Astrocyte (in vitro differentiated cells and primary cell): Measurements from ENCODE around the gene PIAS1. TPM values are rescaled to one million over a fixed set of nuclear protein-coding genes. Genes with fewer than 3 reads are reported as not detected.

Source experiments
- DNase-seq: peaks from one replicate; pipeline ENCODE4 v3.0.0-alpha.2; 2010; ENCODE audit warnings: low read depth
- FAIRE-seq: peaks from 2 replicates; lab custom pipeline; 2011; peaks lifted over from hg19 to GRCh38; lab: Jason Lieb, UNC
- H2AFZ ChIP-seq: 2 replicates; pipeline ENCODE4 v1.6.0; 2012; ENCODE audit warnings: low read depth, low read length, inconsistent platforms
- H3K27ac ChIP-seq: 2 replicates; pipeline ENCODE4 v1.5.1; 2011; ENCODE audit warnings: low read depth, low read length, inconsistent platforms
- H3K27me3 ChIP-seq: 2 replicates; pipeline ENCODE4 v1.6.0; 2011; ENCODE audit warnings: low read length, inconsistent platforms; ENCODE audit not compliant: insufficient read depth
- H3K36me3 ChIP-seq: 2 replicates; pipeline ENCODE4 v1.5.1; 2011; ENCODE audit warnings: low read length, inconsistent platforms; ENCODE audit not compliant: insufficient read depth
- H3K4me1 ChIP-seq: 2 replicates; pipeline ENCODE4 v1.5.1; 2011; ENCODE audit warnings: low read length, inconsistent platforms; ENCODE audit not compliant: insufficient read depth
- H3K4me2 ChIP-seq: 2 replicates; pipeline ENCODE4 v1.6.0; 2012; ENCODE audit warnings: low read length, inconsistent platforms
- H3K4me3 ChIP-seq: 2 replicates; pipeline ENCODE4 v1.5.1; 2011; ENCODE audit warnings: low read depth, mild to moderate bottlenecking, low read length, inconsistent platforms; ENCODE audit not compliant: insufficient read depth
- H3K79me2 ChIP-seq: 2 replicates; pipeline ENCODE4 v1.6.0; 2012; ENCODE audit warnings: mild to moderate bottlenecking, low read length, inconsistent platforms; ENCODE audit not compliant: insufficient read depth
- H3K9ac ChIP-seq: 2 replicates; pipeline ENCODE4 v1.6.0; 2012; ENCODE audit warnings: mild to moderate bottlenecking, low read length, inconsistent platforms
- H3K9me3 ChIP-seq: 2 replicates; pipeline ENCODE4 v1.5.1; 2012; ENCODE audit warnings: low read depth, mild to moderate bottlenecking, low read length, inconsistent platforms; ENCODE audit not compliant: insufficient read depth
- H4K20me1 ChIP-seq: 2 replicates; pipeline ENCODE4 v1.6.0; 2012; ENCODE audit warnings: low read length, inconsistent platforms; ENCODE audit not compliant: insufficient read depth
- H3K27ac Mint-ChIP-seq: one replicate; pipeline ENCODE4 v1.8.0; 2021; ENCODE audit warnings: mild to moderate bottlenecking, mixed read lengths; ENCODE audit not compliant: unreplicated experiment
- H3K27me3 Mint-ChIP-seq: one replicate; pipeline ENCODE4 v1.8.0; 2021; ENCODE audit warnings: low read depth, mixed read lengths; ENCODE audit not compliant: unreplicated experiment
- H3K36me3 Mint-ChIP-seq: one replicate; pipeline ENCODE4 v1.8.0; 2021; ENCODE audit warnings: low read depth, mixed read lengths; ENCODE audit not compliant: unreplicated experiment
- H3K4me1 Mint-ChIP-seq: one replicate; pipeline ENCODE4 v1.8.0; 2021; ENCODE audit warnings: low read depth, mixed read lengths; ENCODE audit not compliant: unreplicated experiment
- H3K4me3 Mint-ChIP-seq: one replicate; pipeline ENCODE4 v1.8.0; 2021; ENCODE audit warnings: mild to moderate bottlenecking, moderate library complexity, mixed read lengths; ENCODE audit not compliant: unreplicated experiment
- H3K9me3 Mint-ChIP-seq: one replicate; pipeline ENCODE4 v1.8.0; 2021; ENCODE audit warnings: mild to moderate bottlenecking, mixed read lengths; ENCODE audit not compliant: unreplicated experiment
- EZH2 ChIP-seq: IDR thresholded peaks from 2 replicates; pipeline ENCODE4 v1.6.1; 2012; ENCODE audit warnings: mild to moderate bottlenecking, low read length, inconsistent platforms; ENCODE audit not compliant: insufficient read depth
- total RNA-seq: library from RNA; stranded (reverse); gene quantifications from 2 replicates; pipeline ENCODE4 v1.2.1, GENCODE V29; 2021
- TF ChIP-seq, protein P1 (sequence below): IDR thresholded peaks from 2 replicates; pipeline ENCODE4 v1.5.1; 2011; ENCODE audit warnings: low read depth, mild to moderate bottlenecking, inconsistent platforms, low read length, moderate library complexity; ENCODE audit not compliant: insufficient read depth

The PIAS1 gene
- total RNA-seq, 1 donor from 2014 or later, result 30.2 TPM

DNA sequence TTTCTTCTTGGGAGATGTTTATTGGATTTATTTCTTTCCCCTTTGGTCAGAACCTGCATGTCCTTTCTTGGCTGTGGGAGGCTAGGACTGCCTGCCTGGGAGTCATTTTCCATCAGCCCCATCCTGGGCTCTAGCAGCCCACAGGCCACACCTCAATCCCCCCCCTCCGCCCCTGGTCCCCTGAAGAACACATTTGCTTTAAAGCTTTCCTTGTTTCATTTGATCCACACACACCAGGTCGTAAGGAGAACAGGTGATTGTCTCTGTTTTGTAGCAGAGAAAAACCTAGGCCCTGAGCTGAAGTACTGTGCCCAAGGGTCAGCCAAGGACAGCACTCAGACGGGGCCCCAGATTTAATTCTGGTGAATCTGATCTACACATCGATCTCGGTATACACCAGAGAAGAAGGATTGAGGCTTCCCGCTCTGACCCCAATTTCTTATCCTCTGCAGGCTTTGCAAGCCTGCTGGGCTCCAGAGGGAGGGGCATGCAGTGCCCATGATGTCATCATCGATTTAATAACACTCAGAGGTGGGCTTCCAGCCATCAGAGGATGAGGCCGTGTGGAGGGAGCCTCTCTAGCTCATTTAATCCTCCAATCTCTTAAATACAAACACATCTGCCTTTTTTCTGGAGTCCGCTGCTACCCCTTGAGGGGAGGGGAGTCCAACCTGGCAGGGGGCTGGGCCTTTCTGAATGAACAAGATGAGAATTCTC lies 177.1 kb downstream of the PIAS1 start:
- H3K36me3 Mint-ChIP-seq, result no peaks in the 10 kb centered on the region
- Histone ChIP-seq H3K27ac (no peak overlapping the region), H3K4me1 (peaks cover 14% of the 10 kb centered on the region), H3K27me3 (peaks cover 2% of the 10 kb centered on the region), H3K4me3 (no peak overlapping the region), H2AFZ (no peak overlapping the region), H3K4me2 (no peak overlapping the region), H3K79me2 (peaks cover 32% of the 10 kb centered on the region), H4K20me1 (peaks cover 17% of the 10 kb centered on the region), H3K9ac (no peak overlapping the region), H3K36me3 (no peaks in the 10 kb centered on the region), H3K9me3 (no peaks in the 10 kb centered on the region)
- FAIRE-seq (no peak), DNase-seq (no peak)
- H3K4me3 Mint-ChIP-seq, result no peak overlapping the region
- peaks cover 17% of the 10 kb centered on the region for H3K4me1 Mint-ChIP-seq
- peak overlapping the region; percentile 58 for H3K27ac Mint-ChIP-seq
- no peak for TF ChIP-seq EZH2
- TF ChIP-seq, protein P1, sequence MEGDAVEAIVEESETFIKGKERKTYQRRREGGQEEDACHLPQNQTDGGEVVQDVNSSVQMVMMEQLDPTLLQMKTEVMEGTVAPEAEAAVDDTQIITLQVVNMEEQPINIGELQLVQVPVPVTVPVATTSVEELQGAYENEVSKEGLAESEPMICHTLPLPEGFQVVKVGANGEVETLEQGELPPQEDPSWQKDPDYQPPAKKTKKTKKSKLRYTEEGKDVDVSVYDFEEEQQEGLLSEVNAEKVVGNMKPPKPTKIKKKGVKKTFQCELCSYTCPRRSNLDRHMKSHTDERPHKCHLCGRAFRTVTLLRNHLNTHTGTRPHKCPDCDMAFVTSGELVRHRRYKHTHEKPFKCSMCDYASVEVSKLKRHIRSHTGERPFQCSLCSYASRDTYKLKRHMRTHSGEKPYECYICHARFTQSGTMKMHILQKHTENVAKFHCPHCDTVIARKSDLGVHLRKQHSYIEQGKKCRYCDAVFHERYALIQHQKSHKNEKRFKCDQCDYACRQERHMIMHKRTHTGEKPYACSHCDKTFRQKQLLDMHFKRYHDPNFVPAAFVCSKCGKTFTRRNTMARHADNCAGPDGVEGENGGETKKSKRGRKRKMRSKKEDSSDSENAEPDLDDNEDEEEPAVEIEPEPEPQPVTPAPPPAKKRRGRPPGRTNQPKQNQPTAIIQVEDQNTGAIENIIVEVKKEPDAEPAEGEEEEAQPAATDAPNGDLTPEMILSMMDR, result no peak
- H3K9me3 Mint-ChIP-seq, result no peaks in the 10 kb centered on the region
- H3K27me3 Mint-ChIP-seq, result peaks cover 5% of the 10 kb centered on the region

DNA sequence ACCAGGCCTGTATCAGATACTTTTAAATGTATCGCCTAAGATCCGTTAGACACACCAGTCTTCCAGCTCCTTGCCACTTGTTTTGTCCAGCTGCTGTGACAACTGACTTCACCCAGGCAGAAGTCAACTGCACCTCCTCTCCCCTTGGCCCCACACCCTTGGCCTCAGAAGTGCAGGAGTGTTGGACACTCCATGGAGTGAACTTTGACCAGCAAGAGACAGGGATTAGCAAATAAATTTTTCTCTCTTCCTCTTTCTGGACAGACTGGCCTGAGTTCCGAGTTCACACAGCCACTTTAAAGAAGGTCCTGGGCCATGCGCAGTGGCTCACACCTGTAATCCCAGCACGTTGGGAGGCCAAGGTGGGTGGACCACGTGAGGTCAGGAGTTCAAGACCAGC lies 178.3 kb downstream of the PIAS1 start:
- Histone ChIP-seq H3K27me3 (peaks cover 2% of the 10 kb centered on the region), H3K27ac (no peak overlapping the region), H3K9me3 (no peaks in the 10 kb centered on the region), H2AFZ (no peak overlapping the region), H3K36me3 (no peaks in the 10 kb centered on the region), H3K4me2 (no peak overlapping the region), H3K9ac (no peak overlapping the region), H3K79me2 (peaks cover 20% of the 10 kb centered on the region), H4K20me1 (peaks cover 13% of the 10 kb centered on the region), H3K4me3 (no peak overlapping the region), H3K4me1 (peaks cover 14% of the 10 kb centered on the region)
- Mint-ChIP-seq H3K4me3 (no peak overlapping the region), H3K9me3 (no peaks in the 10 kb centered on the region), H3K4me1 (peaks cover 17% of the 10 kb centered on the region), H3K27ac (no peak overlapping the region), H3K27me3 (peaks cover 5% of the 10 kb centered on the region), H3K36me3 (no peaks in the 10 kb centered on the region)
- FAIRE-seq (no peak), DNase-seq (no peak)
- TF ChIP-seq EZH2, result no peak
- TF ChIP-seq, protein P1, result no peak

DNA sequence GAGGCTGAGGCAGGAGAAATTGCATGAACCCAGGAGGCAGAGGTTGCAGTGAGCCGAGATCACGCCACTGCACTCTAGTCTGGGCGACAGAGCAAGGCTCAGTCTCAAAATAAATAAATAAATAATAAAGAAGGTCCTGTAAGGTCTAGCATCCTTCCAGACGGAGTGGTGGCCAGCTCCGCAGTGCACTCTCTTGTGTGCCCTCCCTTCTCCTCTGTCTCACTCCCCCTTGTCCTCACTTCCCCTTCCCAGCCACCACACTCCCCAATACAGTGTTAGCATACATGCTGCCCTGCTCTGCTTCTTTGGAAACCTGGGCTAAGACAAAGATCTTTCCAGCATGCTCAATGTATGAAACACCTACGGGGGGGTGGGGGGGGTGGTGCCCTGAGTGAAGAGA lies 178.8 kb downstream of the PIAS1 start:
- H3K27me3 ChIP-seq, result peaks cover 2% of the 10 kb centered on the region
- H3K36me3 Mint-ChIP-seq, result no peaks in the 10 kb centered on the region
- H3K27ac Mint-ChIP-seq, result no peak overlapping the region
- peaks cover 14% of the 10 kb centered on the region for H3K4me1 ChIP-seq
- TF ChIP-seq, protein P1, result no peak
- no peak for TF ChIP-seq EZH2
- no peak overlapping the region for H3K27ac ChIP-seq
- no peak overlapping the region for H3K4me2 ChIP-seq
- H3K9ac ChIP-seq, result no peak overlapping the region
- H3K36me3 ChIP-seq, result no peaks in the 10 kb centered on the region
- FAIRE-seq (no peak), DNase-seq (no peak)
- H3K9me3 Mint-ChIP-seq, result peaks cover 2% of the 10 kb centered on the region
- H4K20me1 ChIP-seq, result peaks cover 8% of the 10 kb centered on the region
- peaks cover 15% of the 10 kb centered on the region for H3K79me2 ChIP-seq
- no peak overlapping the region for H3K4me3 Mint-ChIP-seq
- H2AFZ ChIP-seq, result no peak overlapping the region
- no peak overlapping the region for H3K4me3 ChIP-seq
- peaks cover 17% of the 10 kb centered on the region for H3K4me1 Mint-ChIP-seq
- H3K9me3 ChIP-seq, result no peaks in the 10 kb centered on the region
- H3K27me3 Mint-ChIP-seq, result peaks cover 5% of the 10 kb centered on the region
